DMS79 treated with DMSO at 0.1 percent for 48 hours (cell line): Measurements from ENCODE around the gene PPP2R3C.
"Not testable (repeated sequence)": the region's sequence is repeated elsewhere in the genome, so short reads cannot be mapped to it uniquely, and the experiment has no call there.

Experiments
- DNase-seq: peaks from one replicate; lab custom pipeline; 2025; lab: John Stamatoyannopoulos, UW

PPP2R3C gene

GRCh38 chr14:35052637-35053036, 69.2 kb downstream of the PPP2R3C start:
- no peak for DNase-seq

DNA sequence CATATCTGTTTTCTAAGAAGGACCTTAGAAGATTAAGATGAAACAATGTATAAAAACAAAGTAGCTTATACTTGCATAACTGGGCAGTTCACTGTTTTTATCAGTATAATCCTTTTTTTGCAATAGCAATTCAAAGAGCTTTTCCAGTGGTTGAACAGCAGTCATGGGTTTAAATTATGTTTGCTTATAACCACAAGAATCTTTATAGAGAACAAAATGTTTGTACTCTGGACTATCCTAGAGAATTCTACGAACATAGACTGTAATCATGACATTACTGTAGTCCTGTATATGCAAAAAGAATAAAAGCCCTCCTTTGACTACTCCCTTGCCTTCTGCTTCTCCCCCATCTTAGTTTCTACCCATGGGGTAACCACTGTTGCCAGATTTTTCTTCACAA, 70.0 kb downstream of the PPP2R3C start:
- DNase-seq = peak; percentile 25

DNA sequence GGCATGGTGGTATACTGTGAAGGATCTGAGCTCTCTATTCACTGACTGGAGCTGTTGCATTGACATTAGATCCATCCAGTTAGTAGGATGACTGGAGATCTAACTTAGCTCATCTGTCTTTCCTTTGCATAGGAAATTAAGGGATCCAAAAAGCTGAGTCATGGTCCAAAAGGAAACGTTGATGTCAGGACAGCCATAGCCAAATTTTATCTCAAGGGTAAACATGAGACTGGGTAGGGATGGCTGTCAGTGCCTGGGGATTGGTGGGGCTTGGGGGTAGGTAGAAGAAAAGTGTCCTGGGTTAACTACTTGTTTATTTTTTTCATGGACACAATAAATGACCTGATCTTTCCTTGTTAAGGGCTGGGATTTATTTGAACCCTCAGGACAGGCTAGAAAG, 71.1 kb downstream of the PPP2R3C start:
- no peak for DNase-seq

DNA sequence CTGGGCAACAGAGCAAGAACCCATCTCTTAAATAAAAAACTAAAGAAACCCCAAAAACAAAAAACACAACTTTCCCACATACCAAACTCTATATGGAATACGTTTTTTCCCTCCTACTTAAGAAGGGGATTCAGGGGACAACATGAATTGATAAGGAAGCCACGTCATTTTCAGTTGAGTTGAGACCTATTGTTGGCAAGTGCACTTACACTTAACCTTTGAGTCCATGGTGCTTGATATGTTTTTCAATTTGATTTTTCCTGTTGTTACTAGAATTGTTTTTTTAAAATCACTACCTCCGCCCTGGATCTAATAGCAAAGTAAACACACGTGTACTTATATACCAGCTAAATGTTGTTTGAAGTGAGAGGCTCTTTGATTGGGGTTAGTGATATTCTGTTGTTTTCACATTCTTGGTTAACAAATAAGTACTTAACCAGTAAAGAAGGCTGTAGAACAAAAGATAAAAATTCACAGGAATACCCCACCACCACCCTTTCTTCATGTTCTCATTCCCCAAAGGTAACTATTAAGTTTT, 73.7 kb downstream of the PPP2R3C start:
- no peak for DNase-seq

DNA sequence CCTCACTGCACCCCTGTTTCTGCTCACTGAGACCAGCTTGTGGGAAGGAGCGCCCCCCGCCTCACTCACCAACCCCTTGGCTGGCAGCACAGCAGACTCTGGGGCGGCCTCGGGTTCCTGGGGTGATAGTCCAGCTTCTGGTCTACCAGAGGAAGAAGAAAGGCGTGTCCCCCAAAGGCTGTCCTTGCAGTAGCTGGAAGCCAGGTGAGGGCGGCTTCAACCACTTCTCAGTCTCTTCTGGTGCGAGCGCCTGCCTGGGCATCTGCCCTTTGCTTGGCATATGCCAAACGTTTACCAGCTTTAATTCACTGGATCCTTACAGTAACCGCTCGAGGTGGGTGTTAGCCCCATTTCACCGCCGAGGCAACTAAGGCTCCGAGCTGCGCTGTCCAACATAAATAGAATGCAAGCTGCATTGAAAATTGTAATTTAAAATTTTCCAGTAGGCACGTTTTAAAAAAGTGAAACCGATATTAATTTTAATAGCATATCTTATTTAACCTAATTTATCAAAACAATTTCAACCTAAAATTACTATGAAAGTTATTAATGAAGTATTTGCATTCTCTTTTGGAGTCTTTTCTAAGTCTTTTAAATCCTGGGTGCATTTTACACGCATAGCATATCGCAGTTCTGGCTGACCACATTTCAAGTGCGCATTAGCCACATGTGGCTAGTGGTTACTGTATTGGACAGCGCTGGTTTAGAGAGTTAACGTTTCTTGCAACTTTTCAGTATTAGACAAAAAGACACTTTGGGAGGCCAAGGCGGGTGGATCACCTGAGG, 74.8 kb downstream of the PPP2R3C start:
- DNase-seq = peak; percentile 85

- DNase-seq = peak; percentile 100
These were observed 75.6 kb downstream of the PPP2R3C start, which contains the start of gene FAM177A1 for GRCh38 chr14:35046048-35046750. FAM177A1 (plus strand) TSS chr14:35046272; CDS start chr14:35046464, 192 bp downstream.

- no peak for DNase-seq
These were observed 76.1 kb downstream of the PPP2R3C start for GRCh38 chr14:35045798-35046047.

GRCh38 chr14:35044939-35045797, 76.6 kb downstream of the PPP2R3C start:
- DNase-seq = no peak

- no peak for DNase-seq
These were observed 78.7 kb downstream of the PPP2R3C start for GRCh38 chr14:35043046-35043445.

DNA sequence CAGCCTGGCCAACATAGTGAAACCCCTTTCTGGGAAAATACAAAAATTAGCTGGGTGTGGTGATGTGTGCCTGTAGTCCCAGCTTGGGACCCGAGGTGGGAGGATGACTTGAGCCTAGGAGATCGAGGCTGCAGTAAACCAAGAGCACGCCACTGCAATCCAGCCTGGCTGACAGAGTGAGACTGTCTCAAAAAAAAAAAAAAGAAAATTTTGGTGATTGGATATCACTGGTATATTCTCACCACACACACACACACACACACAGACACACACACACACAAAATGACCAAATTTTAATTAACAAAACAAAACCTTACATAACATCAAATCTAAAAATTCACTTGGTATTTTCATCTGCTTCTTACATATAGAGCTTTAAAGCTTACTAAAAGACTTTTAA, 79.2 kb downstream of the PPP2R3C start:
- DNase-seq = no peak

DNA sequence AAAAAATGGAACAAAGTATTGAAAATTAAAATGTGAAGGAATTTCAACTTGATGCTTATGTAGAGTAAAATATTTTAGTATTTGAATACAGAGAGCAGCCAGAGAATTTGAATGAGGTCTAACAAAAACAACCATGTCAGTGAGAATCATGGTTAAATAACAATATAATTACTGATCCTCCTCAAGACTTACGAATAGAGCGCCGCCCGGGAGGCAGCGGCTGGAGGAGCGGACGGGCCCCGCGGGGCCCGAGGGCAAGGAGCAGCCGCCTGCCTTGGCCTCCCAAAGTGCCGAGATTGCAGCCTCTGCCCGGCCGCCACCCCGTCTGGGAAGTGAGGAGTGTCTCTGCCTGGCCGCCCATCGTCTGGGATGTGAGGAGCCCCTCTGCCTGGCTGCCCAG, 83.5 kb downstream of the PPP2R3C start:
- not testable (repeated sequence) for DNase-seq
